Left ventricle myocardium inferior (tissue), 1 donor: Measurements from ENCODE around the gene LTBP4. TPM values are rescaled to one million over a fixed set of nuclear protein-coding genes. Genes with fewer than 3 reads are reported as not detected.
"Not testable (repeated sequence)": the region's sequence is repeated elsewhere in the genome, so short reads cannot be mapped to it uniquely, and the experiment has no call there.

ENCODE experiments used
- DNase-seq: peaks from one replicate; pipeline ENCODE4 v3.0.0-alpha.2; 2020
- H3K27ac ChIP-seq: fragments of 200-600 bp; replicated peaks from 2 replicates; pipeline ENCODE4 v1.8.0; 2021
- H3K27me3 ChIP-seq: fragments of 200-600 bp; 2 replicates; pipeline ENCODE4 v1.8.0; 2021; ENCODE audit warnings: low read depth
- H3K36me3 ChIP-seq: fragments of 200-600 bp; 2 replicates; pipeline ENCODE4 v1.8.0; 2021
- H3K4me1 ChIP-seq: fragments of 200-600 bp; 2 replicates; pipeline ENCODE4 v1.8.0; 2021
- H3K4me3 ChIP-seq: fragments of 200-600 bp; 2 replicates; pipeline ENCODE4 v1.8.0; 2021; ENCODE audit warnings: mild to moderate bottlenecking, moderate library complexity
- H3K9me3 ChIP-seq: fragments of 200-600 bp; replicated peaks from 2 replicates; pipeline ENCODE4 v1.8.0; 2021
- CTCF ChIP-seq: fragments of 200-600 bp; IDR thresholded peaks from 2 replicates; pipeline ENCODE4 v1.8.0; 2021; ENCODE audit warnings: antibody characterized with exemption, mild to moderate bottlenecking, borderline replicate concordance
- intact Hi-C: fragments of 100-400 bp; cut with micrococcal nuclease; formaldehyde crosslinking; loops from one replicate; pipeline ENCODE4 v1.11.0; 2022
- total RNA-seq: library from RNA; stranded (reverse); fragmentation: NEBNext Ultra II Directional; extraction: Animal tissue kit (Norgen Biotek cat#: 25700); gene quantifications from one replicate; pipeline ENCODE4 v1.2.1, GENCODE V29; 2021
- donor health status: DM: no; HTN: yes; CAD: no; lungs with severe emphysema.

The LTBP4 gene
- total RNA-seq, 1 donor from 2014 or later, result 260 TPM

- intact Hi-C loops, result no loop called here
- DNase-seq, result no peak
- H3K4me3 ChIP-seq, result no peak overlapping the region
- no peaks in the 10 kb centered on the region for H3K9me3 ChIP-seq
- no peaks in the 10 kb centered on the region for H3K4me1 ChIP-seq
- no peak overlapping the region for H3K27ac ChIP-seq
- no peaks in the 10 kb centered on the region for H3K27me3 ChIP-seq
- TF ChIP-seq CTCF, result no peak
- H3K36me3 ChIP-seq, result peaks cover 26% of the 10 kb centered on the region
These were observed 11.4 kb upstream of the LTBP4 start for GRCh38 chr19:40589591-40590429.

DNA sequence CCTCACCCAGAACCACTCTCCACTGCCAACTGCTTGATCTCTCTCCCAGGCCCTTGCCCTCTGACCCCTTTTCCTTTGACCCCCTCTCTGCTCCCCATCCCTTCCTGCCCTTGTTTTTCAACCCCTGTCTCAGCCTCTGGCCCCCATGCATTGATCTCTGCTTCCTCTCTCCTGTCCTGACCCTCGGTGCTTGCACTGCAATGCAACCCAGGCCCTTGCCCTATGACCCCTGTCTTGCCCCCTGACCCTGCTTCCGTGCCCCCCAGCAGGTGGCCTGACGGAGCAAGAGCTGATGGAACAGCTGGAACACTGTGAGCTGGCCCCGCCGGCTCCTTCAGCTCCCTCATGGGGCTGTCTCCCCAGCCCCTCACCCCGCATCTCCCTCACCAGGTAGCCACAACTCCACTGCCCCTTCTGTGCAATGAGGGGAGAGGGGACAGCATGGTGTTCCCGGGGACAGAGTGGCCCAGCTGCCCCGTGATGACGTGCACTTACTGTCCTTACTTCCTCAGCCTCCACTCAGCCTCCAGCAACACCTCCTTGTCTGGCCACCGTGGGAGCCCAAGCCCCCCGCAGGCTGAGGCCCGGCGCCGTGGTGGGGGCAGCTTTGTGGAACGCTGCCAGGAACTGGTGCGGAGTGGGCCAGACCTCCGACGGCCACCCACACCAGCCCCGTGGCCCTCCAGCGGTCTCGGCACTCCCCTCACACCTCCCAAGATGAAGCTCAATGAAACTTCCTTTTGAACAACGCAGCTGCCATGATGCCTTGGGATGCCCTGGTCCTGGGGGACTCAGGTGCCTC is 10.5 kb upstream of the LTBP4 start:
- H3K9me3 ChIP-seq, result no peaks in the 10 kb centered on the region
- intact Hi-C loops, result no loop called here
- H3K27me3 ChIP-seq, result peaks cover 8% of the 10 kb centered on the region
- H3K4me1 ChIP-seq, result no peaks in the 10 kb centered on the region
- DNase-seq, result no peak
- TF ChIP-seq CTCF, result no peak
- no peak overlapping the region for H3K4me3 ChIP-seq
- no peak overlapping the region for H3K27ac ChIP-seq
- H3K36me3 ChIP-seq, result peaks cover 18% of the 10 kb centered on the region

DNA sequence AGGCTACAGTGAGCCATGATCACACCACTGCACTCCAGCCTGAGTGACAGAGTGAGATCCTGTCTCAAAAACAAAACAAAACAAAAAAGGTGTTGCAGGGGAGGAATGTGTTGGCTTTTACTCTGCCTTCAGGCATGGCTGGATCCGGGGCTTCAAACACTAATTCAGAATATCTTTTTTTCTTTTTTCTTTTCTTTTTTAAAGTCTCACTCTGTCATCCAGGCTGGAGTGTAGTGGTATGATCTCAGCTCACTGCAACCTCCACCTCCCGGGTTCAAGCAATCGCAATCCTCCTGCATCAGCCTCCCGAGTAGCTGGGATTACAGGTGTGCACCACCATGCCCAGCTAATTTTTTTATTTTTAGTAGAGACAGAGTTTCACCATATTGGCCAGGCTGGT is 9.4 kb upstream of the LTBP4 start:
- intact Hi-C loops, result not testable (repeated sequence)

GRCh38 chr19:40592170-40592569 is 9.0 kb upstream of the LTBP4 start:
- no peaks in the 10 kb centered on the region for H3K9me3 ChIP-seq
- H3K27me3 ChIP-seq, result peaks cover 22% of the 10 kb centered on the region
- intact Hi-C loops, result no loop called here
- TF ChIP-seq CTCF, result no peak
- H3K27ac ChIP-seq, result no peak overlapping the region
- no peak for DNase-seq
- H3K36me3 ChIP-seq, result peaks cover 4% of the 10 kb centered on the region
- no peak overlapping the region for H3K4me3 ChIP-seq
- H3K4me1 ChIP-seq, result peaks cover 7% of the 10 kb centered on the region

More for the DNA sequence above, 9.4 kb upstream of the LTBP4 start:
- H3K27me3 ChIP-seq, result peaks cover 17% of the 10 kb centered on the region
- not testable (repeated sequence) for H3K27ac ChIP-seq, DNase-seq, H3K4me3 ChIP-seq, H3K4me1 ChIP-seq, H3K36me3 ChIP-seq, H3K9me3 ChIP-seq

DNA sequence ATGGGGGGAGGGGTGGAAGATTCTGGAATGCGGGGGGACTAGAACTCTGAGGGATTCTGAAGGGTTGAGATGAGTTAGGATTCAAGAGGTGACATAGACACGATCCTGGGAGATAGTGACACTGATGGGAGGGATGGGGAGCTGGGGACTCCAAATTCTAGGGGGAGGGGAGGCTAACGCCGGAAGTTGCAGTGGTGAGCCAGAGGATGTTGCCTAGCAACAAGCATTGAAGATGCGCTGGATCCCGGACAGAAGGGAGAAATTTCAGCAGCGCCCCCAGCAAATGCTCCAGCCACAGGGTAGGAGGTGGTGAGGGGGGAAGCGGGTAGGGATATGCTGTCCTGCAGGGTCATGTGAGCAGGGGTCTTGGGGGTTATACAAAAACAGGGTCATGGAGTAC is 6.9 kb upstream of the LTBP4 start:
- Histone ChIP-seq H3K9me3 (no peaks in the 10 kb centered on the region), H3K4me3 (no peak overlapping the region), H3K4me1 (peaks cover 26% of the 10 kb centered on the region), H3K27ac (no peak overlapping the region), H3K36me3 (no peaks in the 10 kb centered on the region), H3K27me3 (peaks cover 35% of the 10 kb centered on the region)
- no peak for DNase-seq
- intact Hi-C loops, result no loop called here
- no peak for TF ChIP-seq CTCF

GRCh38 chr19:40594657-40595091 is 6.5 kb upstream of the LTBP4 start:
- Histone ChIP-seq H3K27ac (no peak overlapping the region), H3K27me3 (peaks cover 35% of the 10 kb centered on the region), H3K9me3 (no peaks in the 10 kb centered on the region), H3K4me1 (peaks cover 31% of the 10 kb centered on the region), H3K4me3 (no peak overlapping the region), H3K36me3 (no peaks in the 10 kb centered on the region)
- intact Hi-C loops, result loop anchor here (5.0 kb wide), 1 partner anchor 67 kb away; no protein-coding TSS in a partner anchor
- no peak for DNase-seq
- TF ChIP-seq CTCF, result no peak
